Left hindlimb (tissue), 1 donor: ENCODE measurements around the gene USB1.

Experiments used
- DNase-seq: peaks from one replicate; pipeline ENCODE4 v3.0.0-alpha.2; 2018

USB1 gene

DNA sequence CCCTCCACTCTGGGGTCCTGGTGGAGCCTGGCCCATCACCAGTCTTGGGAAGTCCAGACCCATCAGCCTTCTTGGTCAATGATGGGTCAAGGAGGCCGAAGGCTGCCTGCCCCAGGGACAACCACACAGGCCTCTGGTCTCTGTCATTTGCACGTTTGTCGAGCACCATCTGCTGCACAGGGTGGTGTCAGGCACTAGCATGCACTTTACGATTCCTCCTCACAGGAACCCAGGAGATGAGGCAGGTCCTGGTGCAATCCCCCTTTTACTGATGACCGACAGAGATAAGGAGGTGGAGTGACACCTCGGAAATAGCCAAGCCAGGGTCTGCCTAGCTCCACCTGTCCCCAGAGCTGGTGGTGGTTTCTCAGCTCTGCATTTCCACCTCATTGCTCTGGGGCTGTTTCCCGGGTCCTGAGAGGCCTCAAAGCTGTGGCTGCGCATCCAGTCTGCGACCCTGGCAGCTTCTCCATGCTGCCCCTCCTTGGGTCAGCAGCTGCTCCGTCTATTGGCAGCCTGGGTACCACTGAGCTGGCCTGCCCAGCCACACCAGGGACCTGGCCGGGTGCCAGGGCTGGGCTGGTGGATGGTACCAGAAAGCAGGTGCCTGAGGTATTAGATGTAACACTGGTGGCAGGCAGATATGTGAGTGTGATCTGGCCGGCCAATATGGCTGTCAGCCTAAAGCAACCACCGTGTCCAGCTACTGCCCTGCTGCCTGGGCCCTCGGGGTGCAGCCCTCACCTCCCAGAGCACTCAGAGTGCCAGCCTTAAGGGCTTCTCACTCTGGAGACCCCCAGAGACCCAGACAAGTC lies 34.4 kb downstream of the USB1 start:
- peak; percentile 28 for DNase-seq

GRCh38 chr16:58036943-58037342 lies 35.7 kb downstream of the USB1 start:
- no peak for DNase-seq

GRCh38 chr16:58037365-58038057 lies 36.3 kb downstream of the USB1 start:
- no peak for DNase-seq

DNA sequence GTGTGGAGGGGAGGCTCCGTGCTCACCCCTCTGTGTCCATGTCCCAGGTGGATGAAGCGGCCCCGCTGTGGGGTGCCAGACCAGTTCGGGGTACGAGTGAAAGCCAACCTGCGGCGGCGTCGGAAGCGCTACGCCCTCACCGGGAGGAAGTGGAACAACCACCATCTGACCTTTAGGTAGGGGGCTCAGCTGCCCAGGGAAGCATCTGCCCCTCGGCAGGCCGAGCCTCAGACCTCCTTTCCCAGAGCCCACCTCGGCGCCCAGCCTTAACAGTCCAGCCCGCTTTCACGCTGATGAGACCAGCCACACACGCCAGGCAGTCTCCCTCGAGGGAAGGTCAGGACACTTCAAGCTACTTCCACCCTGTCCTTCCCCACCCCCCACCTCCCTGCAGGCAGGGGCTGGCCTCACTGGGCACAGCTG lies 37.0 kb downstream of the USB1 start:
- no peak for DNase-seq

GRCh38 chr16:58039829-58040495 lies 38.8 kb downstream of the USB1 start:
- DNase-seq: no peak

GRCh38 chr16:58040496-58040846 lies 39.3 kb downstream of the USB1 start:
- no peak for DNase-seq

GRCh38 chr16:58040945-58041627 lies 39.9 kb downstream of the USB1 start:
- peak; percentile 12 for DNase-seq

GRCh38 chr16:58041628-58041955 lies 40.4 kb downstream of the USB1 start:
- peak; percentile 8 for DNase-seq

DNA sequence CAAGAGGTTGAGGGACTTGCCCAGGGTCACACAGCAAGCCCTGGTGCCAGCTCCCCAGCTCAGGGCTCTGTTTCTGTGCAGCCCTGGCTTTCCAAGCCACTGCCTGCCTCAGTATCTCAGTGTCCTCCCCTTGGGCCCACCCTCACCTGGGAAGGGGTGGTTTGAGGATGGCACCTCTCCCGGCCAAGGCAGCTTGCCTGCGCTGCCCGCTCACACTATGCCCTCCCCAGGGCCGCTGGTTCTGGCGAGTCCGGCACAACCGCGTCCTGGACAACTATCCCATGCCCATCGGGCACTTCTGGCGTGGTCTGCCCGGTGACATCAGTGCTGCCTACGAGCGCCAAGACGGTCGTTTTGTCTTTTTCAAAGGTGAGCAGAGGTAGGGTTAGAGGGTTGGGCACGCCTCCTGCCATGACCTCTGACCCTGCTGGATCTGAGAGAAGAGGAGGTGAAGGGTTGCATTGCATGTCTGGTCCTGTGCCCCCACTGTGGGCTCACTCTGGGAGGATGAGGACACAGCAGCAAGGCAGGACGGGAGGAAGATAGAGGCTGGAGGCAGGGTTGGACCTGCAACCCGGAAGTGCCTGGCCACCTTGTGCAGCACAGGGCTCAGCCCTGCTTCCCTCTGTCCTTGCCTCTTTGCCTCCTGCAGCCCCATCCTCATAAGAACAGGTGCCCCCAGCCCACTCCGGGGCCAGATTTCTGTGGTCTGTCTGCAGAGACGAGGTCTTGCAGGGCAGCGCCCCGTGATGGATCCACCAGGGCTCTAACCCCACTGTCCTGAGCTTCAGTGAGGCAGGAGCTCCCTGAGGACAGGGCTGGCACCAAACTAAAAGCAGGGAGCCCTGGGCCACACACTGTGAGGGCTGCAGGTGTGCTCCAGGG lies 41.0 kb downstream of the USB1 start:
- DNase-seq: peak; percentile 24

- DNase-seq: peak; percentile 6
Measured at GRCh38 chr16:58042886-58043515, 41.8 kb downstream of the USB1 start.

DNA sequence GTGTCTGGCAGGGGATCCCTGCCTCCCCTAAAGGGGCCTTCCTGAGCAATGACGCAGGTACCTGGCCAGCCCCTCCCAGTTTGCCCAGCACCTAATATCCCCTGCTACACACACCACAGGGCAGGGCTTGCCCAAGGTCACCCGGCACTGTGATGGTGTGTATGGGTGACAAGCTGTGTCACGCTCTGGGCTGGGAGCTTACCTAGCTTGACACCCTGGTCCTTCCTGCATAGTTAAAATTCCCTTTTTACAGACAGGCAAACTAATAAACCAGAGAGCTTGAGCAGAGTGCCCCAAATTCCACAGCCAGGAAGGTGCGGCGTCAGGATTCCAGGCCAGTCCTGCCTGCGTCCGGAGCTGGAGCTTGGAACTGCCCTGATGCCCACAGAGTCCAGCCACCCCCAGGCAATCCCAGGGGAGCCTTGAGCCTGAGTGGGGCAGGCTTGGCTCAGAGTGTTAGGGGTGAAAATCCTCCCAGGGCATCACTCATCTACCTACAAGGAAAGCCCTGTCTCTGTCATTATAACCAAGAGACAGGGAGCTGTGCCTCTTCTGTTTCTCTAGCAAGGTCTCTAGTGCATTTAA lies 42.5 kb downstream of the USB1 start:
- peak; percentile 11 for DNase-seq

- DNase-seq: peak; percentile 19
Measured at GRCh38 chr16:58044266-58045019, 43.2 kb downstream of the USB1 start.

DNA sequence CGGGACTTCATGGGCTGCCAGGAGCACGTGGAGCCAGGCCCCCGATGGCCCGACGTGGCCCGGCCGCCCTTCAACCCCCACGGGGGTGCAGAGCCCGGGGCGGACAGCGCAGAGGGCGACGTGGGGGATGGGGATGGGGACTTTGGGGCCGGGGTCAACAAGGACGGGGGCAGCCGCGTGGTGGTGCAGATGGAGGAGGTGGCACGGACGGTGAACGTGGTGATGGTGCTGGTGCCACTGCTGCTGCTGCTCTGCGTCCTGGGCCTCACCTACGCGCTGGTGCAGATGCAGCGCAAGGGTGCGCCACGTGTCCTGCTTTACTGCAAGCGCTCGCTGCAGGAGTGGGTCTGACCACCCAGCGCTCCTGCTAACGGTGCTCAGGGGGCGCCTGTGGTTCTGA lies 43.9 kb downstream of the USB1 start:
- DNase-seq: no peak

- no peak for DNase-seq
Measured at GRCh38 chr16:58046054-58046881, 45.1 kb downstream of the USB1 start.

- no peak for DNase-seq
Measured at GRCh38 chr16:58046936-58047335, 45.7 kb downstream of the USB1 start.

- DNase-seq: no peak
Measured at GRCh38 chr16:58047557-58048348, 46.5 kb downstream of the USB1 start.

- no peak for DNase-seq
Measured at GRCh38 chr16:58048494-58049231, 47.5 kb downstream of the USB1 start.
